ENCODE measurements around the gene LRP4.

The LRP4 gene

GRCh38 chr11:46832511-46833214 lies 85.7 kb downstream of the LRP4 start (continued):
- TF ChIP-seq ZNF624 (tag by site-specific recombination; IDR thresholded peaks at IDR 0.05) (no peak), ZNF488 (tag by site-specific recombination; IDR thresholded peaks at IDR 0.05) (no peak), ZNF843 (tag by site-specific recombination; IDR thresholded peaks at IDR 0.05) (no peak), ZNF19 (tag by site-specific recombination; IDR thresholded peaks at IDR 0.05; ENCODE audit: low read depth) (no peak), ZNF776 (tag by site-specific recombination; IDR thresholded peaks at IDR 0.05; ENCODE audit: borderline replicate concordance) (no peak), ZBTB48 (tag by site-specific recombination; IDR thresholded peaks at IDR 0.05) (no peak), ZNF777 (tag by site-specific recombination; IDR thresholded peaks at IDR 0.05; ENCODE audit: borderline replicate concordance) (no peak), YY2 (tag by site-specific recombination; IDR thresholded peaks at IDR 0.05) (no peak), ZNF175 (tag by site-specific recombination; IDR thresholded peaks at IDR 0.05) (no peak), ZNF26 (tag by site-specific recombination; IDR thresholded peaks at IDR 0.05) (no peak), ZSCAN30 (tag by site-specific recombination; IDR thresholded peaks at IDR 0.05) (no peak), GLI2 (tag by site-specific recombination; IDR thresholded peaks at IDR 0.05; ENCODE audit: borderline replicate concordance, low read depth) (no peak), PRDM6 (tag by site-specific recombination; IDR thresholded peaks at IDR 0.05) (no peak), ZBTB17 (tag by site-specific recombination; IDR thresholded peaks at IDR 0.05) (0 out of 2 replicates have a peak, but pooled peaks have one; percentile 21), ZNF785 (tag by site-specific recombination; IDR thresholded peaks at IDR 0.05) (no peak), ZNF560 (tag by site-specific recombination; IDR thresholded peaks at IDR 0.05; ENCODE audit: borderline replicate concordance) (no peak), ZNF10 (tag by site-specific recombination; IDR thresholded peaks at IDR 0.05) (no peak), ZIC2 (tag by site-specific recombination; IDR thresholded peaks at IDR 0.05) (no peak), ZNF571 (tag by site-specific recombination; IDR thresholded peaks at IDR 0.05) (no peak), ZNF394 (tag by site-specific recombination; IDR thresholded peaks at IDR 0.05; ENCODE audit: borderline replicate concordance) (no peak), ZNF529 (tag by site-specific recombination; IDR thresholded peaks at IDR 0.05; ENCODE audit: insufficient replicate concordance) (no peak), MZF1 (tag by site-specific recombination; IDR thresholded peaks at IDR 0.05; ENCODE audit: borderline replicate concordance) (no peak), ZBTB21 (tag by site-specific recombination; IDR thresholded peaks at IDR 0.05) (no peak), ZNF433 (tag by site-specific recombination; IDR thresholded peaks at IDR 0.05; ENCODE audit: low read depth) (no peak), ZNF610 (tag by site-specific recombination; IDR thresholded peaks at IDR 0.05; ENCODE audit: borderline replicate concordance) (no peak), KLF9 (tag by site-specific recombination; IDR thresholded peaks at IDR 0.05; ENCODE audit: low read depth) (no peak)
- TF ChIP-seq, protein P1, sequence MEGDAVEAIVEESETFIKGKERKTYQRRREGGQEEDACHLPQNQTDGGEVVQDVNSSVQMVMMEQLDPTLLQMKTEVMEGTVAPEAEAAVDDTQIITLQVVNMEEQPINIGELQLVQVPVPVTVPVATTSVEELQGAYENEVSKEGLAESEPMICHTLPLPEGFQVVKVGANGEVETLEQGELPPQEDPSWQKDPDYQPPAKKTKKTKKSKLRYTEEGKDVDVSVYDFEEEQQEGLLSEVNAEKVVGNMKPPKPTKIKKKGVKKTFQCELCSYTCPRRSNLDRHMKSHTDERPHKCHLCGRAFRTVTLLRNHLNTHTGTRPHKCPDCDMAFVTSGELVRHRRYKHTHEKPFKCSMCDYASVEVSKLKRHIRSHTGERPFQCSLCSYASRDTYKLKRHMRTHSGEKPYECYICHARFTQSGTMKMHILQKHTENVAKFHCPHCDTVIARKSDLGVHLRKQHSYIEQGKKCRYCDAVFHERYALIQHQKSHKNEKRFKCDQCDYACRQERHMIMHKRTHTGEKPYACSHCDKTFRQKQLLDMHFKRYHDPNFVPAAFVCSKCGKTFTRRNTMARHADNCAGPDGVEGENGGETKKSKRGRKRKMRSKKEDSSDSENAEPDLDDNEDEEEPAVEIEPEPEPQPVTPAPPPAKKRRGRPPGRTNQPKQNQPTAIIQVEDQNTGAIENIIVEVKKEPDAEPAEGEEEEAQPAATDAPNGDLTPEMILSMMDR (tag by site-specific recombination; IDR thresholded peaks at IDR 0.05), result no peak
- TF ChIP-seq, protein P2, sequence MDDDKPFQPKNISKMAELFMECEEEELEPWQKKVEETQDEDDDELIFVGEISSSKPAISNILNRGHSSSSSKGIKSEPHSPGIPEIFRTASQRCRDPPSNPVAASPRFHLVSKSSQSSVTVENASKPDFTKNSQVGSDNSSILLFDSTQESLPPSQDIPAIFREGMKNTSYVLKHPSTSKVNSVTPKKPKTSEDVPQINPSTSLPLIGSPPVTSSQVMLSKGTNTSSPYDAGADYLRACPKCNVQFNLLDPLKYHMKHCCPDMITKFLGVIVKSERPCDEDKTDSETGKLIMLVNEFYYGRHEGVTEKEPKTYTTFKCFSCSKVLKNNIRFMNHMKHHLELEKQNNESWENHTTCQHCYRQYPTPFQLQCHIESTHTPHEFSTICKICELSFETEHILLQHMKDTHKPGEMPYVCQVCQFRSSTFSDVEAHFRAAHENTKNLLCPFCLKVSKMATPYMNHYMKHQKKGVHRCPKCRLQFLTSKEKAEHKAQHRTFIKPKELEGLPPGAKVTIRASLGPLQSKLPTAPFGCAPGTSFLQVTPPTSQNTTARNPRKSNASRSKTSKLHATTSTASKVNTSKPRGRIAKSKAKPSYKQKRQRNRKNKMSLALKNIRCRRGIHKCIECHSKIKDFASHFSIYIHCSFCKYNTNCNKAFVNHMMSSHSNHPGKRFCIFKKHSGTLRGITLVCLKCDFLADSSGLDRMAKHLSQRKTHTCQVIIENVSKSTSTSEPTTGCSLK (tag by site-specific recombination; IDR thresholded peaks at IDR 0.05), result no peak
- TF ChIP-seq, protein P3, sequence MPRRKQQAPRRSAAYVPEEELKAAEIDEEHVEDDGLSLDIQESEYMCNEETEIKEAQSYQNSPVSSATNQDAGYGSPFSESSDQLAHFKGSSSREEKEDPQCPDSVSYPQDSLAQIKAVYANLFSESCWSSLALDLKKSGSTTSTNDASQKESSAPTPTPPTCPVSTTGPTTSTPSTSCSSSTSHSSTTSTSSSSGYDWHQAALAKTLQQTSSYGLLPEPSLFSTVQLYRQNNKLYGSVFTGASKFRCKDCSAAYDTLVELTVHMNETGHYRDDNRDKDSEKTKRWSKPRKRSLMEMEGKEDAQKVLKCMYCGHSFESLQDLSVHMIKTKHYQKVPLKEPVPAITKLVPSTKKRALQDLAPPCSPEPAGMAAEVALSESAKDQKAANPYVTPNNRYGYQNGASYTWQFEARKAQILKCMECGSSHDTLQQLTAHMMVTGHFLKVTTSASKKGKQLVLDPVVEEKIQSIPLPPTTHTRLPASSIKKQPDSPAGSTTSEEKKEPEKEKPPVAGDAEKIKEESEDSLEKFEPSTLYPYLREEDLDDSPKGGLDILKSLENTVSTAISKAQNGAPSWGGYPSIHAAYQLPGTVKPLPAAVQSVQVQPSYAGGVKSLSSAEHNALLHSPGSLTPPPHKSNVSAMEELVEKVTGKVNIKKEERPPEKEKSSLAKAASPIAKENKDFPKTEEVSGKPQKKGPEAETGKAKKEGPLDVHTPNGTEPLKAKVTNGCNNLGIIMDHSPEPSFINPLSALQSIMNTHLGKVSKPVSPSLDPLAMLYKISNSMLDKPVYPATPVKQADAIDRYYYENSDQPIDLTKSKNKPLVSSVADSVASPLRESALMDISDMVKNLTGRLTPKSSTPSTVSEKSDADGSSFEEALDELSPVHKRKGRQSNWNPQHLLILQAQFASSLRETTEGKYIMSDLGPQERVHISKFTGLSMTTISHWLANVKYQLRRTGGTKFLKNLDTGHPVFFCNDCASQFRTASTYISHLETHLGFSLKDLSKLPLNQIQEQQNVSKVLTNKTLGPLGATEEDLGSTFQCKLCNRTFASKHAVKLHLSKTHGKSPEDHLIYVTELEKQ (tag by site-specific recombination; IDR thresholded peaks at IDR 0.05; ENCODE audit: borderline replicate concordance), result no peak

Data from HEK293 (cell line).